HTR-8/SVneo (cell line): ENCODE data around the gene CFAP299.

Experiments
- DNase-seq: peaks from one replicate; pipeline ENCODE4 v3.0.0; 2011; ENCODE audit warnings: low spot score, mixed read lengths; ENCODE audit not compliant: insufficient read length
- FAIRE-seq: peaks from 2 replicates; lab custom pipeline; 2011; peaks lifted over from hg19 to GRCh38; lab: Jason Lieb, UNC

Gene CFAP299

DNA sequence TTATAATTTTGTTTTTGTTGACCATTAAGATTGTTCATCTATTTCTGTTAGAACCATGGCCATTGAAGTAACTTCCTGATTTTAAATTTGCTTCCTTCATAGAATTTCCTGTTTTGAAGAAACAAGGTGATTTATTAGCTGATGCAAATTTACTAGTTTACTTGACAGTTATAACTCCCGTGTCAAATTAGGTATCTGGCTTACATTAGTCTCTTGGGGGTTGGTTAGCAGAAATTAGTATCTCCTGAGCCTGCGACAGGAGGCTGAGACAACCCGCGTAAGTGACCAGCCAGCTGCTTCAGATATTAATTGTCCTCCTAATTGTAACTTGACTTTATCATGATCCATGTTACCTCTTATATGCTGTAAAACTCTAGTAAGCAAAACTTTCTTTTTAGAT, 154.3 kb downstream of the CFAP299 start:
- DNase-seq (no peak), FAIRE-seq (no peak)

- FAIRE-seq (no peak), DNase-seq (no peak)
Observed at GRCh38 chr4:80492761-80493160, 157.2 kb downstream of the CFAP299 start.

DNA sequence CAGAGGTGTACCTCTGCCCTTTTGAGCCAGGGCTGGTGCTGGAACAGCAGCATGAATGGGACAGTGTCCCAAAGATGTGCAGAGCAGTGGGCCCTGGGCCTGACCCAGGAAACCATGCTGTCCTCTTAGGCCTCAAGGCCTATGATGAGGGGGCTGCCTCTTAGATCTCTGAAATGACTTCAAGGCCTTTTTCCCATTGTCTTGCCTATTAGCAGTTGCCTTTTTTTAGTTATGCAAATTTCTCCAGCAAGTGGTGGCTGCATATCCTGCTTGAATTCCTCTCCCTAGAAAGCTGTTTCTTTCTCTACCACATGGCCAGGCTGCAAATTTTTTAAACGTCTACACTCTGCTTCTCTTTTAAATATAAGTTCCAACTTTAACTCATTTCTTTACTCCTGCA, 160.3 kb downstream of the CFAP299 start:
- DNase-seq (no peak), FAIRE-seq (no peak)

DNA sequence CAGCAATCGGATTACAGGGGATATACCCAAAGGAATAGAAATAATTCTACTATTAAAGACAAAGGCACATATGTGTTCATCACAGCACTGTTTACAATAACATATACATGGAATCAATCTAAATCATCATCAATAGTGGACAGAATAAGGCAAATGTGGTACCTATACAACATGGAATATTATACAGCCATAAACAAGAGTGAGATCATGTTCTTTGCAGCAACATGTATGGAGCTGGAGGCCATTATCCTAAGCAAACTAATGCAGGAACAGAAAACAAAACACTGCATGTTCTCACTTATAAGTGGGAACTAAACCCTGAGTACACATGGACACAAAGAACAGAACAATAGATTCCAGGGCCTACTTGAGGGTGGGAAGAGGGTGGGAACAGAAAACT, 163.2 kb downstream of the CFAP299 start:
- FAIRE-seq (no peak), DNase-seq (no peak)

DNA sequence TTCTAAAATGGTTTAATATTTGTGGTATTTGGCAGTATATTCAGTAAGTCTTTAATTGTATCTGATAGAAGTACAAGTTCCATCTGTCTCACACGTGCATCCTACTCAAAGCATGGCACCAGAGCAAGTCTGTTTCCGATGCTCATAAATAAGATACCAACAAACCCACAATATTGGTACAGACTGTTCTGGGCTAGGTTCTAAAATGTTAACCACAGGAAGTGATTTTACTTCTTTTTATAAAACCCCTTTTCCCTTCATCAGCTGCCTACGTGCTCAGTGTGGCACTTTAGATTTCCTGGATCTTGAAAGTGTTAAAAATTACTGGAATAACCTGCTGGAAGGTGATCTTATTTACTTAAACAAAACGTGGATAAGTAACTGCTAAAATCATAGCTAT, 165.1 kb downstream of the CFAP299 start:
- no peak for FAIRE-seq
- DNase-seq, result no peak

DNA sequence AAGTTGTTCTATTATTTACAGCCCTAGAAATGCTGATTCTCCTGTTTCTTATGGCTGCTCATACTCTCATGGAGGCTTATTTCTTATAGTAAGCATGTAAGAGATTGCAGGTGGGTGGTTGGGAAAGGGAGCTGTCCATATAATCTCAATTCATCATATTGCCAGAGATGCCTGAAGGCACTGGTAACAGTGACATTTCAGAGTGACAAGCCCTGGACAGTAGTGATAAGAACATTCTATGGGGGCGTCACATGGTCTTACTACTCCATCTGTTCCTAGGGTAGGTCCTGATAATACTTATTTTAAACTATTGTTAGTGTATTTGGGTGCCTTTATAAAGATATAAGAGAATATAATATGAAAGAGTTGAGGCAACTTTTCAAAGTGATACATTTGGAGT, 171.5 kb downstream of the CFAP299 start:
- no peak for DNase-seq
- no peak for FAIRE-seq

- FAIRE-seq, result no peak
- DNase-seq, result no peak
Observed at GRCh38 chr4:80507507-80507906, 172.0 kb downstream of the CFAP299 start.

GRCh38 chr4:80515496-80515895, 180.0 kb downstream of the CFAP299 start:
- DNase-seq (no peak), FAIRE-seq (no peak)

DNA sequence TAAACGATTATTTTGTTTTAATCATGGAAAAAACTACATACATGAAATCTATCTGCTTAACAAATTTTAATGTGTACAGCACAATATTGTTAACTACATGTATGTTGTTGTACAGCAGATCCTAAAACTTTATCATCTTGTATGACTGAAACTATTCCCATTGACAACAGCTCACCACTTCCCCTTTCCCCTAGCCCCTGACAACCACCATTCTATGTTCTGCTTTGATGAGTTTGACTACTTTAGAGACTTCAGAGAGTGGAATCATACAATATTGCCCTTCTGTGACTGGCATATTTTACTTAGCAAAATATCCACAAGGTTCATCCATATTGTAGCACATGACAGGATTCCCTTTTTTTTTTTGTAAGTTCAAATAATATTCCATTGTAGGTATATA, 185.9 kb downstream of the CFAP299 start:
- FAIRE-seq (no peak), DNase-seq (no peak)

- DNase-seq (no peak), FAIRE-seq (no peak)
Observed at GRCh38 chr4:80526697-80527096, 191.2 kb downstream of the CFAP299 start.

- FAIRE-seq (no peak), DNase-seq (no peak)
Observed at GRCh38 chr4:80529026-80529425, 193.5 kb downstream of the CFAP299 start.

- FAIRE-seq, result no peak
Observed at GRCh38 chr4:80532674-80533333, 197.3 kb downstream of the CFAP299 start.

GRCh38 chr4:80535551-80535950, 200.0 kb downstream of the CFAP299 start:
- DNase-seq (no peak), FAIRE-seq (no peak)

More at GRCh38 chr4:80532674-80533333, 197.3 kb downstream of the CFAP299 start:
- DNase-seq, result no peak

- FAIRE-seq (no peak), DNase-seq (no peak)
Observed at GRCh38 chr4:80538276-80538926, 202.9 kb downstream of the CFAP299 start.

GRCh38 chr4:80539190-80539589, 203.7 kb downstream of the CFAP299 start:
- DNase-seq, result no peak
- no peak for FAIRE-seq

DNA sequence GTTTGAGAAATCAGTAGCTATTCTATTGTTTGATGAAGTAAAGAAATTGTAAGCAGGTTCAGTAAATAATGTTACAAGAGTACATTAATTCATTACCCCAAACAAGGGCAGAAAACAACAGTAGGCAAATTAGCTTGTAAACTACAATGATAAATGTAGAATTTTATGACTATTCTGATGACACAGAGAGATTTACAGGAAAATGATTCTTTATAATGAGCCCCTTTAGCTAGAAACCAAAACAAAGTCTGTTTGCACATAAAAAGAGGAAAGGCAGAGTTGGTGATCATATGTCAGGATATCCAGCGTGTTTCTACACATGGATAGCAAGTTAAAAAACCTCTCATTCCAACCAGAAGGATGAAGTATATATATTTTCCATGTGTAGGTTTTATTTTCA, 204.8 kb downstream of the CFAP299 start:
- DNase-seq (no peak), FAIRE-seq (no peak)

DNA sequence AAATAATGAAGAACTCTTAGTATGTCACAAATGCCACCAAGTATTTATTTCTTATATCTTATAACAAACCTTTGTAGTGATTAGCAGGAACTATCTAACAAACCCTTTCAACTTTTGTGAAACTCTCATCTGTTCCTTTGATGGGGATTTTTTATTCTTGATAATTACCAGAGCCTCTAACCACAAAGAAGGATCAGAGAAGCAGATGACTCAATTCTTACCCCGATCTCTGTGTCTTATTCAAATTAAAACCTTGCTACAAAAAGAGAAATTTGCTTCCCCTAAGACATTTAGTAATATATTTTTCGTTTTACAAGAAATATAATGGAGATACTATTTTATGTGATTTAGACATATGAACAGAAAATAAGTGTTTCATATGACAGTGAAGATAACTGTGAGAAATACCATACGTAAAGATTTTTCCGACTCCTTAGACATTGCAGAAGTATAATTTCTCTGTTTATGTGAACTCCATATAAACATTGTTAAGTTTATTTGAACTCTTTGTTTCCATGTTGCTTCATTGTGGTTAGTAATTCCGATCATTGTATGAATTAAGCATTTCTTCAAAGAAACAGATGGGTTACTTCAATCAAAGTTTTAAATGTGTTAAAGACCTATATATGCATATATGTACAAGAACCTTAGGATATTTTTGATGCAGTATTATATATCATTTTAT, 205.4 kb downstream of the CFAP299 start:
- DNase-seq (no peak), FAIRE-seq (no peak)

GRCh38 chr4:80542747-80543146, 207.2 kb downstream of the CFAP299 start:
- FAIRE-seq (no peak), DNase-seq (no peak)

DNA sequence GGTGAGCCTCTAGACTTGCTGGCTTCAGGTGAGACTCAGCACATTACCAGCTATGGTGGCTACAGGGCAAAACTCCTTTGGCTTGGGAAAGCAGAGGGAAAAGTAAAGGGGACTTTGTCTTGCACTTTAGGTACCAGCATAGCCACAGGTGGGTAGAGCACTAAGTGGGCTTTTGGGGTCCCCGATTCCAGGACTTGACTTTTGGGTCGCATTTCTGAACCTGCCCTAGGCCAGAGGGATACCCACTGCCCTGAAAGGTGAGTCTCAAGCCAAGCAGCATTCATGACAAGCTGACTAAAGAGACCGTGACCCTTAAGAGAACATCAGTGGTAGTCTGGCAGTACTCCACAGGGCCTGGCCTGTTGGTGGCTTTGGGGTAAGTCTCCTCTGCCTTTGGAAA, 224.8 kb downstream of the CFAP299 start:
- DNase-seq (no peak), FAIRE-seq (no peak)

DNA sequence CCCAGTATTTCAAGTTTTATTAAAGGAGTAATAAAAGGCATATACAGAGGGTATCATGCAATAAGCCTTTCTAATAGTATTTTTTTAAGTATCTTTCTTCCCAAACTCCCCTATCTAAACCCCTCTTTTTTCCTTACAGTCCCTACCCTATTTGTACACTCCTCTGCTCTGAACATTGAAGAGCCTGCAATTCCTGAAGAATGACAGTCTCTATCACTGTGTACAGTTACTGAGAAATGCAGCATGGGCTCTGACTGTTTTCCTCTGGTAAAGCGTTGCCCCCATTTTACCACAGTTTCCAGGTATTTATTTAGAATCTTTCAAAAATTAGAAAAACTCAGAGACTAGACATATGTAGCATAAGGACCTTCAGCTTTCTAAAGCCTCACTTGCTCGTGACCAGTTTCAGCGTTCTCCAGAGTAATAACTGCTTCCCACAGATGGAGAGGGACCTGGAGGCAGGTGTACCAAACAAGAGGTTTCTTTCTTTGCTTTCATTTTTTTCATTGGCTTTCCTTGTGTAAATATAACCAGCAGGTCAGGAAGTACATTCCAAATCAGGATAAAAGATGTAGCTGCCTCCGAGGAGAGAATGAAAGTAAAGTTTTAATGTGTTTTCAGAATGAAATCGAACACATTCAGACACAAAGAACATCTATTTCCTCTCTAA, 230.8 kb downstream of the CFAP299 start:
- DNase-seq, result no peak
- FAIRE-seq, result no peak

DNA sequence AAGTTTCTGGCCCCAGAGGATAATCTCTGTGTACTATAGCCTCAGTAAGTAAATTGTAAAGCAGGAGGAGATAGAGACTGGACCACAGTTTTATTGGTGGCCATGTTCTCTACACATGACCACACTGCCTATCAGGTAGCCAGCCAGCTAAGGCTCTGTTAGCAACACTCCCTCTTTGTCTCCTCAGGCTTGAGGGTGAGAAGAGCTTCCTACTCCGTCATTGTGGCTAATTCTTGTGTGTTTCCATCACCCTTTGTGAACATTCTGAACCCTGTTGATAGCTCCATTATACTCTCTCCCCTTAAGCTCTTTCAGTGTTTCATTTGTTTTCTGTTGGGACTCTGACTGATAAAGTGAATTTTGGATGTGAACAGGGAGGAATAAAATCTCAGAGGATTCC, 233.4 kb downstream of the CFAP299 start:
- no peak for DNase-seq
- FAIRE-seq, result no peak
